Astrocyte of the spinal cord (primary cell): ENCODE measurements around the gene RPS6KA6.
A peak's percentile ranks its signal among the peaks of the same experiment; 100 is the strongest.

ENCODE experiments used
- DNase-seq: peaks from one replicate; pipeline ENCODE4 v3.0.0; 2011; ENCODE audit warnings: low read depth, low spot score
- H3K4me3 ChIP-seq: 2 replicates; pipeline ENCODE4 v1.5.1; 2011; ENCODE audit warnings: low read depth, mild to moderate bottlenecking, low read length, moderate library complexity
- CTCF ChIP-seq: IDR thresholded peaks from 2 replicates; pipeline ENCODE4 v1.5.1; 2012; ENCODE audit warnings: low read depth, mild to moderate bottlenecking, low read length, inconsistent platforms
- in situ Hi-C: cut with HindIII; loops from 2 replicates; pipeline ENCODE4 v1.10.0; 2017; ENCODE audit warnings: low sequenced_read_pairs

RPS6KA6 gene

DNA sequence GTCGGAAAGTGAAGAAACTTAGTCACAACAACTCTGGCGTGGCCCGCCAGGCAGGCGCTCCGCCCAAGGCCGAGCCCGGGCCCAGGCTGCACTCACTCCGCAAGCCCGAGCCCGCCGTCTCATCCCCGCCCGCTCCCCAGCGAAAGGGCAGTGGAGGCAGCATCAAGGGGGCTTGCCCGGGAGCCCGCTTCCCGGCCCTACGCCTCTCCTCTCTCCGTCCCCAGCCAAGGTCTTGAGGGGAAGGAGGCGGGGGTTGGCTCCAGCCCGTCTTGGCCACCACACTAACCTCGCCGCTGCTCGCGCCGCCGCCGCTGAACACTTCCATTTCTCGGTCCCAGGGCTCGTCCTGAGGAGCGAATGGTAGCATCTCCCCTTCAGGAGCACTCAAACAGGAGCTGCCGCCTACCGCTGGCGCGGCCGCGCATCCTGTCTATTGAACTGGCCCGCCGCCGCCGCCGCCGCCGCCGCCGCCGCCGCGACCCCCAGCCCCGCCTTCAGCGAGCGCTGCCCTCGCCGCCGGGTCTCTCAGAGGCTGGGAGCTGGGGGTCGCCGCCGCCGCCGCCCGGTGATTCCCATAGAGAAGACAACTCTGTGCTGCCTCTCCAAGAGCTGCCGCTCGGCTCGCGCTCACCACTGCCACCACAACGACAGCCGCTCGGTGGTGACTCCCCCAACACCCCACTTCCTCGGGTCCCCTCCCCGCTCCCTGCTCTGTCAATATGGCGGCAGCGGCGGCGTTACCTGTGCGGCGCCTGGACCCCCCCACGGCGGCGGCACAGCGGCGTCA, at the start of gene RPS6KA6:
Gene RPS6KA6, minus strand, starts transcription at position 667 of the 787 bp plus-strand sequence. Its CDS starts 300 bp downstream, at position 367.
- DNase-seq, result peak; percentile 17
- TF ChIP-seq CTCF, result no peak
- H3K4me3 ChIP-seq, result peak within 1 kb of the TSS; percentile 57
- in situ Hi-C loops, result no loop called here

GRCh38 chrX:84224741-84225140, 36.7 kb upstream of the RPS6KA6 start:
- no peak for TF ChIP-seq CTCF
- in situ Hi-C loops, result no loop called here
- no peak for DNase-seq
- no peak overlapping the region for H3K4me3 ChIP-seq

- no peak for TF ChIP-seq CTCF
- no peak overlapping the region for H3K4me3 ChIP-seq
- in situ Hi-C loops, result no loop called here
- DNase-seq, result no peak
Observed at GRCh38 chrX:84223261-84223660, 35.3 kb upstream of the RPS6KA6 start.

DNA sequence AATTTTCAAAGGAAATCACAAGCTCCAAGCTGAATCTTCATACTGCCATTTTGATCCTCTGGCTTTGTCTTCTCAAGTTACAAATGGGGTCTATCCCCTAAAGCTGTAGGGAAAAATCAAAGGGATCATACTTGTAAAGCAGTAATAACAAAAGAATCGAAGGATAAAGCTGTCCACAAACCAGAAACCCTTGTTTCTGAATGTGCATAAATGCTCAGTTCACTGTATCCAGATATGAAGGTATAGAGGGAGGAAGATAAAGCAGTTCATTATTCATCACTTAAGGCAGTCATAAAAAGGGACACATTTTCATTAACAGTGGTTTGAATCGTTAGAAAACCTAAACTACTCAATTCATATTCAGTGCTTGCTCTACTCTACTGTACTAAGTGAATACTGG, 33.2 kb upstream of the RPS6KA6 start:
- in situ Hi-C loops, result no loop called here
- no peak for TF ChIP-seq CTCF
- no peak overlapping the region for H3K4me3 ChIP-seq
- DNase-seq, result no peak

DNA sequence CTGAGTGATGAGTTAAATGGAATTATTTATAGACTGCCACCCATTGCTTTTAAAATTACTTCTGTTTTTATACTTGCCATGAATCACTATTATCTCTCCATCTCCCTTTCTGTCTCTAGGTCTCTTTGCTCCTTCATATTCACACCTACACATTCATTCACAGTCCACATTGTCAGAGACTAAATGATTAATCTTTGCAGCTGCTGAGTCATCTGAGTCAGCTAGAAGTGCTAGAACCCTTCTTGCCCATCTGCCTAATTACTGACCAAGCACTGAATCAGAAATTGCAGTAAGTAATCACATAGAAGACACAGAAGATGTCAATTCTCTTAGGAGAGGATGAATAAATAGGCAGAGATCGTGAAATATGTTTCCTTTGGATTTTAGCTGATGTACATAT, 31.6 kb upstream of the RPS6KA6 start:
- TF ChIP-seq CTCF, result no peak
- no peak for DNase-seq
- H3K4me3 ChIP-seq, result no peak overlapping the region
- in situ Hi-C loops, result no loop called here

- no peak for DNase-seq
- TF ChIP-seq CTCF, result no peak
- in situ Hi-C loops, result no loop called here
Observed at GRCh38 chrX:84218726-84219125, 30.7 kb upstream of the RPS6KA6 start.

More at GRCh38 chrX:84218726-84219125, 30.7 kb upstream of the RPS6KA6 start:
- no peak overlapping the region for H3K4me3 ChIP-seq
